Gastrocnemius medialis (tissue), 4 donors: Measurements from ENCODE around the gene ARHGEF19. TPM values are rescaled to one million over a fixed set of nuclear protein-coding genes. Genes with fewer than 3 reads are reported as not detected.

ENCODE experiments used
- ATAC-seq, 2 donors: fragments of 150-250 bp; one replicate each; pipeline ENCODE4 v1.9.1; 2016
- DNase-seq, 2 donors: peaks; one replicate each; pipeline ENCODE4 v3.0.0-alpha.2; 2019
- H3K27ac ChIP-seq, 4 donors: fragments of 200-600 bp; sonication (generic); 1 replicate in 1 of 4; 2 replicates in 3 of 4; pipeline ENCODE4 v1.5.1; 2016 to 2018; ENCODE audit warnings: mild to moderate bottlenecking in 2 of 4, moderate library complexity in 1 of 4
- H3K27me3 ChIP-seq, 3 donors: fragments of 200-600 bp; sonication (generic) in 2 of 3; 1 replicate in 1 of 3; 2 replicates in 2 of 3; pipeline versions ENCODE4 v1.5.1 to v1.6.0; 2016 to 2019; ENCODE audit warnings: mild to moderate bottlenecking in 1 of 3, moderate library complexity in 1 of 3
- H3K36me3 ChIP-seq, 2 donors: fragments of 200-600 bp; sonication (generic) in 1 of 2; one replicate each; pipeline ENCODE4 v1.5.1; 2017 to 2018
- H3K4me1 ChIP-seq, 2 donors: fragments of 200-600 bp; sonication (generic) in 1 of 2; one replicate each; pipeline ENCODE4 v1.5.1; 2016 to 2017; ENCODE audit warnings: mild to moderate bottlenecking in 2 of 2
- H3K4me3 ChIP-seq, 4 donors: fragments of 200-600 bp; sonication (generic) in 3 of 4; 1 replicate in 1 of 4; 2 replicates in 3 of 4; pipeline ENCODE4 v1.5.1; 2016 to 2019; ENCODE audit warnings: mild to moderate bottlenecking in 2 of 4
- H3K9me3 ChIP-seq, 3 donors: fragments of 200-600 bp; sonication (generic) in 2 of 3; 1 replicate in 1 of 3; 2 replicates in 2 of 3; pipeline ENCODE4 v1.5.1; 2016 to 2019
- CTCF ChIP-seq, 5 experiments: fragments of 450-650 bp in 3 of 5; fragments of 200-600 bp in 2 of 5; sonication (generic) in 2 of 5; IDR thresholded peaks in 4 of 5; conservative IDR thresholded peaks in 1 of 5; 1 replicate in 4 of 5; 2 replicates in 1 of 5; pipeline ENCODE4 v1.5.1; 2016 to 2019; ENCODE audit warnings: antibody characterized with exemption in 5 of 5, mild to moderate bottlenecking in 3 of 5, moderate library complexity in 3 of 5
- POLR2A ChIP-seq, 2 donors: fragments of 450-650 bp; IDR thresholded peaks; one replicate each; pipeline ENCODE4 v1.6.1; 2017; ENCODE audit warnings: antibody characterized with exemption in 2 of 2, mild to moderate bottlenecking in 2 of 2, moderate library complexity in 2 of 2
- in situ Hi-C, 4 donors: fragments of 200-750 bp; cut with MboI; loops; one replicate each; pipeline versions ENCODE4 v1.15.0 to v1.8.0; 2017; ENCODE audit warnings: low sequenced_read_pairs in 4 of 4
- intact Hi-C: fragments of 100-400 bp; cut with DNase I; formaldehyde crosslinking; loops from one replicate; pipeline ENCODE4 v1.15.1; 2023; ENCODE audit warnings: low total_unique reads
- total RNA-seq, 4 donors: library from RNA; depleted of rRNA; stranded (reverse); fragments of >200 nt; gene quantifications; one replicate each; pipeline versions ENCODE4 v1.1.0 to v1.2.3, GENCODE V29; 2016

Gene ARHGEF19
- total RNA-seq, 4 donors from 2014 or later = 0.68 to 3.0 (median 2.3) TPM

GRCh38 chr1:16189003-16189402 is 23.4 kb downstream of the ARHGEF19 start:
- no peak for TF ChIP-seq CTCF (IDR thresholded peaks at IDR 0.05 in 4 of 5, conservative IDR thresholded peaks at IDR 0.05 in 1 of 5)
- TF ChIP-seq POLR2A (IDR thresholded peaks at IDR 0.05) = no peak
- in situ Hi-C loops = loop anchor here (5.0 to 10.0 kb wide), 3 partner anchors 107 to 114 kb away; partner anchors contain the start of gene FAM131C (in 1 of the 4)
- ATAC-seq = peak; percentile 31 to 40
- Histone ChIP-seq H3K4me3 (no peak overlapping the region), H3K36me3 (no peaks in the 10 kb centered on the region), H3K4me1 (no peaks in the 10 kb centered on the region), H3K9me3 (no peaks in the 10 kb centered on the region), H3K27me3 (peaks cover 0 to 5% (median 4%) of the 10 kb centered on the region in 3 donors), H3K27ac (no peak overlapping the region)
- intact Hi-C loops = loop anchor here (5.0 kb wide), 2 partner anchors 53 to 173 kb away; no protein-coding TSS in a partner anchor
- DNase-seq = no peak

GRCh38 chr1:16187748-16188401 is 24.6 kb downstream of the ARHGEF19 start:
- DNase-seq = peak in 1 of 2 donors; percentile 50
- in situ Hi-C loops = loop anchor here (5.0 to 10.0 kb wide), 3 partner anchors 106 to 113 kb away; partner anchors contain the start of gene FAM131C (in 1 of the 4)
- intact Hi-C loops = loop anchor here (1.0 to 5.0 kb wide), 4 partner anchors 54 to 174 kb away; no protein-coding TSS in a partner anchor

GRCh38 chr1:16186655-16187235 is 25.7 kb downstream of the ARHGEF19 start:
- TF ChIP-seq CTCF (IDR thresholded peaks at IDR 0.05 in 4 of 5, conservative IDR thresholded peaks at IDR 0.05 in 1 of 5) (no peak), POLR2A (IDR thresholded peaks at IDR 0.05) (no peak)
- DNase-seq (no peak), ATAC-seq (no peak)
- Histone ChIP-seq H3K36me3 (no peaks in the 10 kb centered on the region), H3K4me3 (no peak overlapping the region), H3K9me3 (no peaks in the 10 kb centered on the region), H3K4me1 (peaks cover 5 to 7% of the 10 kb centered on the region in 2 donors), H3K27ac (no peak overlapping the region), H3K27me3 (peaks cover 0 to 5% (median 4%) of the 10 kb centered on the region in 3 donors)
- intact Hi-C loops = loop anchor here (1.0 to 5.0 kb wide), 3 partner anchors 56 to 176 kb away; no protein-coding TSS in a partner anchor
- in situ Hi-C loops = loop anchor here (5.0 to 10.0 kb wide), 3 partner anchors 104 to 112 kb away; partner anchors contain the start of gene FAM131C (in 1 of the 4)

More at GRCh38 chr1:16187748-16188401, 24.6 kb downstream of the ARHGEF19 start:
- Histone ChIP-seq H3K27me3 (peaks cover 0 to 5% (median 4%) of the 10 kb centered on the region in 3 donors), H3K9me3 (no peaks in the 10 kb centered on the region), H3K4me3 (no peak overlapping the region), H3K27ac (no peak overlapping the region), H3K36me3 (no peaks in the 10 kb centered on the region), H3K4me1 (no peaks in the 10 kb centered on the region)
- ATAC-seq = peak; percentile 24 to 67
- TF ChIP-seq CTCF (IDR thresholded peaks at IDR 0.05 in 4 of 5, conservative IDR thresholded peaks at IDR 0.05 in 1 of 5) (peak; percentile 87 to 98 (median 95)), POLR2A (IDR thresholded peaks at IDR 0.05) (no peak)

- no peaks in the 10 kb centered on the region for H3K36me3 ChIP-seq
- no peak overlapping the region for H3K27ac ChIP-seq
- DNase-seq (no peak), ATAC-seq (no peak)
- TF ChIP-seq CTCF (IDR thresholded peaks at IDR 0.05 in 4 of 5, conservative IDR thresholded peaks at IDR 0.05 in 1 of 5) = no peak
- TF ChIP-seq POLR2A (IDR thresholded peaks at IDR 0.05) = no peak
- intact Hi-C loops (loop anchor here (5.0 kb wide), 3 partner anchors 37 to 178 kb away; no protein-coding TSS in a partner anchor), in situ Hi-C loops (loop anchor here (5.0 to 10.0 kb wide), 3 partner anchors 102 to 110 kb away; partner anchors contain the start of gene FAM131C (in 1 of the 4))
- peaks cover 9 to 13% of the 10 kb centered on the region in 2 donors for H3K4me1 ChIP-seq
- no peak overlapping the region for H3K4me3 ChIP-seq
- no peaks in the 10 kb centered on the region for H3K9me3 ChIP-seq
- peaks cover 0 to 5% (median 0%) of the 10 kb centered on the region in 3 donors for H3K27me3 ChIP-seq
Measured at GRCh38 chr1:16184557-16185303, 27.7 kb downstream of the ARHGEF19 start.
